Germinal center (tissue), 1 donor: ENCODE data around the gene LAD1.

Source experiments
- DNase-seq: peaks from one replicate; pipeline ENCODE4 v3.0.0; 2012; ENCODE audit warnings: mixed read lengths, low spot score

Gene LAD1

DNA sequence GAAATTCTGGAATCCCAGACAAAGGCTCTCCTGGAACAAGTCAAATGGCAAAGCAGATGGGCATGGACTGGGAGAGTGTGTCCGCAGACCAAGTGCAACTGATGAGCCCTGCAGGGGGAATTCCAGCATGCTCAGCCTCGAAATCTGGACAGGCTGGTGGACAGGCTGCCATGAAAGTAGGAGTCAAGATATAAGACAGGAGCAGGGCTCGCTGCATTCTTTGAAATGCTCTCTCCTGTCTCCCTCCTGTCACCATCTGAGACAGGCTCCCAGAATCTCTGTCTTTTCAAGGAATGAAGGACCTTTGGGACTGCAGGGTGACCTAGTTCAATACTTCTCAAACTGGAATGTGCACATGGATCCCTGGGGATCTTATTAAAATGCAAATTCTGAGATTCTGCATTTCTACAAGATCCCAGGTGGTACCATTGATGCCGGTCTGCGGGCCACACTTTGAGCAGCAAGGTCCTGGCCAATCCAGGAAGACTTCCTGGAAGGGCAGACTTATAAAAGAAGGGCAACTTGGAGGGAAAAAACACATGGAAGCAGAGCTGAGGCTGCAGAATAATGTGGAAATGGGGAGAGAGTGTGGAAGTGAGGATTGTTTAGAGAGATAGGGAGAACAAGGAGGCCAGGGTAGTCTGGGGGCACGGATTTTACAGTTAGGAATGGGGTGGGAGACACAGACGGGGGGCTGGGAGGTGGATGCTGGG, 51.5 kb downstream of the LAD1 start:
- DNase-seq: no peak

DNA sequence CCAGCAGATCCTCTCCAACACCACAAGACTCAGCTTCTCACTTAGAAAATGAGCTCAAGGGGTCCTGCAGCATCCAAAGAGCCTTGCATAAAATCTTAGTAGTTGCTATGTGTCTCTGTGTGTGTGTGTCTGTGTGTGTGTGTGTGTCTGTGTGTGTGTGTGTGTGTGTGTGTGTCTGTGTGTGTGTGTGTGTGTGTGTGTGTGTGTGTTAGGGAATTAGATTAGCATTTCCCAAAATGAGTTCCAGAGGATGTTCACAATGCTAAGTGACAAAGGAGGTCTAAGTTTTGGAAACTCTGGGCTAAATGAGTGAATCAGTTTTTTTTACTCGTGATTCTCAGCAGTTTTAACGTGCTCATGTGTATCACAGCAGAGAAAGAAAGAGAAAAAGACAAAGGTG, 52.1 kb downstream of the LAD1 start:
- no peak for DNase-seq

DNA sequence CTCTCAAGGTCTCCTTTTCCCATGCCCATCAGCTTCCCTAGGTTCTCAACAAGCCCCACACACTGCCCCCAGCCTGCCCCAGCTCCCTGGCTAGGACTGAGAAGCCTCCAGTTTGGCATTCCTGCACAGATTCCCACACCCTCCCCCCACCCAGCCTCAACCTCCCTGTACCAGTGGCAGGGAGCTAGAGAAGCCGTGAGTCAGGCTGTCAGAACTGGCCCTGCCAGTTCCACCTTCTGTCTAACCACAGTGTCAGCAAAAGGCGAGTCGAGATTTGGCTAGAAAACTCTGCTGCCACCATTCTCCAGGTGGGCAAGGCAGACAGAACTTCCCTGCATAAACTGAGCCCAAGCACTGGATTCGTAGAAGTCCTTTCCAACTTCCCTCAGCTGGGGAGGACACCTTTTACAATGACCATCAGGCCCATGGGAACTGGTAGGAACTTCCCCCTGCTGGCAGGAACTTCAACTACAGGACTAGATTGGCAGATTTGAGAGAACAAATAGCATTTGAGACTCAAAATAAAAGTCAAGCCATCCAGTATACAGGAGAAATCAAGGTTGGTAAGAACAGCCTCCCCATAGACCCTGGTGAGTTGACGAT, 52.7 kb downstream of the LAD1 start:
- DNase-seq: peak; percentile 28

DNA sequence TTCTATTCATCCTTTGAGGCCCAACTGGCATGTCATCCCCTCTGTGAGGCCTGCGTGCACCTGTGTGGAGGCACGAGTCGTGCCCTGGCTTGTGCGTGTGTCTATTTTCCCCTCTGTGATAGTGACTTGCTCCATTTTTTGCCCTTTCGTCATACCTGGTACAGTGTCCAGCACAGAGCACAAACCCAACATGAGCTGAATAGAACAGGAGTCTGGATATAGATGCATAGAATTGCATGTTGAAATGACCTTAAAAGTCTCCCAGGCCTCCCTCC, 54.1 kb downstream of the LAD1 start:
- DNase-seq: no peak

DNA sequence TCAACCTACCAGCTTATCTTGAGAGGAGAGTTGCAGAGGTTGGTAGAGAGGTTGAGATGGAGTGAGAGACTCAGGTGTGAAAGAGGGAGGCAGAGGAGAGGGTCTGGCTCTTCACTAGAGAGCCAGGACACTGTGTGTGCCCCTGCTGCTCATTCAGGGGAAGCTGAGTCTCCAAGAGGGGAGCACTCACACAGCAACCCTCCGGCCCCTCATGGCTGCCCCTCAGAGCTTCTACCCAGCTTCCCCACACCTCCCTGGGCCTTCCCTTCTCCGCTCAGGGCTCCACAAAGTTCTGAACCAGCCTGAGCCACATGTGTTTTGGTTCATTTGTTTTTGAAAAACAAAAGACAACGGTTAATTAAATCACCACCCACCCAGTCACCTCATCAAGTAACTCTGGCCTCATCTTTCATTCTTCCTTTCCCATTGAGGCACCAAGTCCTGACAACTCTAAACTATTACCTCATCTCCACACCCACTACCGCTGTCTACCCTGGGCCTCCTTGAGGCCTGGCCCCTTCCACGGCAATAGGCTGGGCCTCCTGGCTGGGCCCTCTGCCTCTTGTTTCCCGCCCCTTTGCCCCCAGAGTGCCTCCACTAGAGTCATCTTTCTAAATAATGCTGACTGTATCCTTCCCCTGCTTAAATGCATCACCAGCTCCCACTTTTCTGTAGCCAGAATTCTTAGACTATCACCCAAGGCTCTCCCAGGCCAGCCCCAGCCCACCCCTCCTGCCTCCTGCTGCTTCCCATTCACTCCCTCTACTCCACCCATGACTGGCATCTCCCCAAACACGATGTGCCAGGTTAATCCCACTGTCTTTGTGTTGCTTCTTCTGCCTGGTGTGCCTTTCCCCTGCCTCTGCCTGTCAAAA, 54.7 kb downstream of the LAD1 start:
- no peak for DNase-seq

DNA sequence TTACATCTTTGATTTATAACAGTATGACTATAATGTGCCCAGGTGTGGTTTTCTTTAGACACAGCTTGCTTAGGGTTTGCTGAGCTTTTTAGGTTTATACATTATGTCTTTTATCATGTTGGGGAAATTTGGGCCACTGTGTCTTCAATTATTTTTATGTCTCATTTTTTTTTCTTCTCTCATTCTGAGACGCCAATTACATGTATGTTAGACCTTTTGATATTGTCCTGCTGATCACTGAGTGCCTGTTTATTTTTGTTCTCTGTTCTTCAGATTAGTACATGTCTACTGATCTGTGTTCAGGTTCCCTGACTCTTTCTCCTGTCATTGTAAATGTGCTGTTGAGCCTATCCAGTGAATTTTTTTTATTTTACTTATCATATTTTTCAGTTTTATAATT, 57.7 kb downstream of the LAD1 start:
- DNase-seq: no peak

DNA sequence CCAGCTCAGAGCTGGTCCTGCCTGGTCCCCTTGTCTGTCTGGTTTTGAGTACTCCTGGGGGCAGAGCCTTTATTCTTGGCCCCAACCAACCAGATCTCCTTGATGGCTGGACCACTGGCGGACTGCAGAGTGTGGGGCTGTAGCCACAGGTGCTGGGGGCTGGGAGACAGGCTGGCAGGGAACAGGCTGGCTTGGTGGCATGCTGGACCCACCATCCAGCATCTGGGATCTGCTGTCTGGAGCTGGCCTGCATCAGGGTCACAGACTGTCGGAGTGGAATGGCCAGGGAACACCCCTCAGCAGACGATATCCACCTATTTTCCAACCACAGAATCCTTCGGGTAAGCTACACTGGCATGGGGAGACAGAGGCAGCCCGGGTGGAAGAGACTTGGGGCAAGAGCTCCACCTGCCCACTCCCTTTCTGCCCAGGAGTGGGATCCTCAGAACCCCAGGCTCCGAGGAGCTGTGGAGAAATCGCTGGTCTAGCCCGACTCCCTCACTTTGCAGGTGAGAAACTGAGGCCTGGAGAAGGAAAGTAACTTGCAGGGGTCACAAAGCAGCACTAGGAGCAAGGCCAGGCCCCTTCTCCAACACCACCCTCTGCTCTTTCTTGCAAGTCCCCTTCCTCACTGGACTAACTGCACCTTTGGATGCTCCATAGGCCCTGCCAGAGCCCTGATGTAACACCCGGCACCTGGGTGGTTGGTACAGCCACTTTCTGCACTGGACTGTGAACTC, 62.2 kb downstream of the LAD1 start:
- no peak for DNase-seq

DNA sequence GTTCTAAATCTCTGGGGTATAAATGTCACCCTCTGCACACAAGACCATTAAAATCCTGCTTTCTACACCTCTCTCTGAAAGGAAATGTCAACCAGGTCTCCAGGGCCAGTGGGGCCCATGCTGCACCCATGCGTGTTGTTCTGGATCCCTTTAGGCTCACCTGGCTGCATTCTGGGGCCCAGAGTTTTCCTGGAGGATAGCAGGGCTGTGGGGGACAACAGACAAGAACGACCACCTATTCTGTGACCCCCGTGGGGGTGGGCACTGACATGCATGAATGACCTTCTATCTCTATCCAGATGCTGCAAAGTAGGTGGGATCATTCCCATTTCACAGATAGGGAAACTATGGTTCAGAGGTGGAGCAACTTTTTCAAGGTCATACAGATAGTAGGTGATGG, 63.2 kb downstream of the LAD1 start:
- DNase-seq: no peak

DNA sequence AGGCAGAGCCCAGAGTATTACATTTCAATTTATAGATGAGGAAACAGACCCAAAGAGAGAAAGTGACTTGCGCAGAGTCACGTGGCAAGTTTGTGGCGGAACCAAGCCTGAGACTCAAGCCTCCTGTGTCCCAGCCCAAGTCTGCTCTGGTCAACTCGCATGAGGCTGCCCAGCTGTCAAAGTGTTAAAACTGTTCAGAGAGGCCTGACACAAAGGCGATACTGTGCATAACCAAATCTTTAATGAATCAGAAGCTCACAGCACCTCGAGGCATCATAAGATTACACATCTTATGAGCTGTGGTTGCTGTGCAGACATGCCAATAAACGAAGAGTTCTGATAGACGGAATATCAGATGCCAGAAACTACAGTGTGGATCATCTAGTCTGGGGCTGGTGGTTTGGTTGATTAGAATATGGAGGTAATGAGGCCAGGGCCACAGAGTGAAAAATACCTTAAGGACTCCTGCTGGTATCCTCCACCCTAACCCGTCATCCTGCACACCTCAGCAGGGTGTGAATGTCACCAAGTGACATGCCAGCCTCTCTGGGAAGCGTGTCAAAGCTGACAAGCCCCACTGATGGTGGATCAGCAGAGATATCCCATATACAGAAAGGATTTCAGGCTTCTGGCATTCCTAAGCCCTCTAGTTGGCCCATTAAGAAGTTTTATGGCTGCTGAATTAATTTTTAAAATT, 63.8 kb downstream of the LAD1 start:
- no peak for DNase-seq

DNA sequence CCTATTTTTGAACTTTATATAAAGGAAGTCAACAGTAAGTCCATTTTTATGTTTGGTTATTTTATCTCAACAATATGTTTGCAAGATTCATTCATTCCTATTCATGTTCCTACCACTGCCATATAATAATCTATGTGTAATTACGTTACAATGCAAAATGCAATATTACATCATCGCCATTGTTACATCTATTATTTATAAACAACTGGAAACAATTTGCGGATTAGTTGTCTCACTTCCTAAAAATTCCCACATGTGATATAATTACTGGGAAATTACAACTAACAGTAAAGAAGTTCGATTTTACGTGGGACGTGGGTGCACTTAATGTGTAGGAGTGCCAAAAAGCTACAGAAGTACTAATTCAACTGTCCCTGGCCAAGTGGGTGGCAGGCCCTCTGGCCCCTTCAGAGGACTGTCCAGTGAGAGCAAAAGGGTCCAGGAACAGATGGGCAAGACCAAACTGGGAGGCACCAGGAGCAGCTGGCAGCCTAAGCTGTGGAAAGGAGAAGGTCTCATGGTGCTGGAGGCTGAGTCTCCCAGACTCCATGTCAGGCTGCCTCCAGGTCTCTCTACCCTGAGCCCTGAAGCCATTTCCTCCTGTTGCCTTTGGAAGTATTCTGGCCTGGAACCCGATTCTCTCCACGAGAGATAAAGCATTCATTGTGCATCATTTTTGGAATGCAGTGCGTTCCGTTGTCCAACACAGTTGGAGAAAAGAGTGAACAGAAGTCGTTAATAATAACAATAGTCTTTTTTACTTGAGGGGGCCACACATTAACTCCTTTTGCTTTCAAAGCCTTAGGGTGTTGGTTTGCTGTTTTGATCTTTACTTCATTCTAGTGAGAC, 64.6 kb downstream of the LAD1 start:
- DNase-seq: no peak

DNA sequence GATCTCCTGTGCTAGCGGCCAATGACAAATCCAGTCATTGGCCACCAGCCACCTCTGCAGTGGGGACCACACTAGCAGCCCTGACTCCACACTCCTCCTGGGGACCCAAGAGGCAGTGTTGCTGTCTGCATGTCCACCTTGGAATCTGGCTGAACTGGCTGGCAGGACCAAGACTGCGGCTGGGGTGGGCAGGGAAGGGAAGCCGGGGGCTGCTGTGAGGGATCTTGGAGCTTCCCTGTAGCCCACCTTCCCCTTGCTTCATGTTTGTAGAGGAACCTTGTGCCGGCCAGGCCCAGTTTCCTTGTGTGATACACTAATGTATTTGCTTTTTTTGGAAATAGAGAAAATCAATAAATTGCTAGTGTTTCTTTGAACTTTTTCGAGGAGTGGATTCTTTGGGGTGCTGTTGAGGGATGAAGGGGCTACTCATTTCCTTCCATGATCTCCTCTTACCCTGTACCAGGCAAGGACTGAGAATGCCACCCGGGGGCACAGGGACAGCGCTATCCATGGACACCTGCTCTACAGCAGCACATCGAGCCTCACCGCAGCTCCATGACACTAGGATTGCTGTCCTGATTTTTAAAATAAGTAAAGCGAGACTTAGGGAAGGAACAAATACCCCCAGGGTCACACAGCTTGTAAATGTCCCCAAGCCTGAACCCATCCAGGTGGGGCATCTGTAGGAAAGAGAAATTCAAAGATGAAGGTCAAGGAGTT, 66.3 kb downstream of the LAD1 start:
- DNase-seq: no peak

DNA sequence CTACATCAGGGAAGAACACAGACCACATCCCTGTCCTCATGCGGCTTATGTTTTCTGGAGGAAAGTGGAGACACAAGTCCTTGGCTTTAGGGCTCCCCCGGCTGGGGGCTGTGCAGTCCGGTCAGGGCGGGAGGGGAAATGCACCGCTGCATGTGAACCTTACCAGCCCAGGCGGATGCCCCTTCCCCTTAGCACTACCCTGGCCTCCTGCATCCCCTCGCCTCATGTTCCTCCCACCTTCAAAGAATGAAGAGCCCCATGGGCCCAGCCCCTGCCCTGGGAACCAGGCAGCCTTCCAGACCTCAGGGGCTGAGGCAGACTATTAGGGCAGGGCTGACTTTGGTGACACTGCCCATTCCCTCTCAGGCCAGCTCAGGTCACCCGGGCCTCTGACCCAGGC, 67.1 kb downstream of the LAD1 start:
- no peak for DNase-seq

DNA sequence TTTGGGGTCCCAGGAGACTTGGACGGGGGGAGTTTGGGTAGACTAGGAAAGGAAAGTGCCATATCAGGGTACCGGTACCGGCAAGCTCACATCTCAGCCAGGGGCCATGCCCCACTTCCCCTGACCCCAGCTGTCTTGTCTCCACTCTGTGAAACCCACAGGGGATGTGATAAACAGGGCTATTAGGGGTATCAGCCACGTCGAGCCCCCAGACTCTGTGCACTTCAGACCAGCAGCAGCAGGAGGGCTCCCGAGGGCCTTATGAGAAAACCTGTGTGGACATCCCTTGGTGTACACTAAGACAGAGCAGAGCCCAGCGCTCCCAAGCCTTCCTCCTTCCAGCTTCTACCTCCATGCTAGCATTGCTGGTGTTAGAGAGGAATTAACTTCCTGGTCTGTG, 68.0 kb downstream of the LAD1 start:
- DNase-seq: no peak
